Measurements from ENCODE around the gene CRTC1.

Gene CRTC1

DNA sequence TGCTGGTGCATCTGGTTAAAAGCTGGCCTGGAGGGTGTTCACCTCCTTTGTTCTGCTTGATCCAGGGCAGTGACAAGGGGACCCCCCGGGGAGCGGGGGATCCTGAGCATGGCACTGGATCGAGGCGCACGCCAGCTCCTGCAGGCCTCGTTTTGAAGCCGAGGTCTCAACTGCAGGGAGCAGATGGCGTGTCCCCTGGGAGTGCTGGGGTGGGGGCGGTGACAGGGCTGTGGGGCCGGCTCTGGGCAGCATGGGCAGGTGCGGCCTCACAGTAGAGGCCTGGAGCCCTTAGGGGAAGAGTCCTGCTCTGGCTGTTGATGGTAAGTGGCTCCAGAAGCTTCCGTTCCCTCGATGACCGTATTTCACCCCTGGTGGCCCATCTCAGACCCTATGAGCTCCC, 51.8 kb downstream of the CRTC1 start:
- DNase-seq (ENCODE audit: low spot score) = no peak
- no peak for TF ChIP-seq CTCF (IDR thresholded peaks at IDR 0.05; ENCODE audit: extremely low read depth, missing control alignments)

- DNase-seq (ENCODE audit: low spot score) = no peak
- TF ChIP-seq CTCF (IDR thresholded peaks at IDR 0.05; ENCODE audit: extremely low read depth, missing control alignments) = no peak
Observed at GRCh38 chr19:18735752-18736151, 52.3 kb downstream of the CRTC1 start.

GRCh38 chr19:18736415-18737336, 53.2 kb downstream of the CRTC1 start:
- no peak for TF ChIP-seq CTCF (IDR thresholded peaks at IDR 0.05; ENCODE audit: extremely low read depth, missing control alignments)
- no peak for DNase-seq (ENCODE audit: low spot score)

DNA sequence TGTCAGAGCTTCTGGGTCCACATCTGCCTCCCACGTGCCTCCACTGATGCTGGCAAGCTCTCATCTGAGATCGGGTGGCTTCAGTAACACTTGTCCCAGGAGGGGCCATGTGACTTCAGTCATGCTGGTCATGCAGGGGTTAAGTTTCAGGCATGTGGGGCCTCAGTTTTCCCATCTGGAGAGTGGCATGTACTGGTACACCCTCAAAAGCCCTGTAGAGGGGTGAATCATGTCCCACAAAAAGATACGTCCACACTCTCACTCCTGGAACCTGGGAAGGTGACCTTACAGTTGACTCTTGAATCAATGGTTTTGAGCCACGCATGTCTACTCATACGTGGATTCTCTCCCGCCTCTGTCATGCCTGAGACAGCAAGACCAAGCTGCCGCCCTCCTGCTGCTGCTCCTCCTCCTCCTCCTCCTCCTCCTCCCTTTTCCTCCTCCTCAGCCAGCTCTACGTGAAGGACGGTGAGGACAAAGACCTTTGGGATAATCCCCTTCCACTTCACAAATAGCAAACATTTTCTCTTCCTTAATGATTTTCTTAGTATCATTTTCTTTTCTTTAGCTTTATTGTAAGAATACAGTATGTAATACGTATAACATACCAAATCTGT, 54.0 kb downstream of the CRTC1 start:
- TF ChIP-seq CTCF (IDR thresholded peaks at IDR 0.05; ENCODE audit: extremely low read depth, missing control alignments) = no peak
- no peak for DNase-seq (ENCODE audit: low spot score)

GRCh38 chr19:18737954-18738351, 54.5 kb downstream of the CRTC1 start:
- TF ChIP-seq CTCF (IDR thresholded peaks at IDR 0.05; ENCODE audit: extremely low read depth, missing control alignments) = no peak
- DNase-seq (ENCODE audit: low spot score) = no peak

DNA sequence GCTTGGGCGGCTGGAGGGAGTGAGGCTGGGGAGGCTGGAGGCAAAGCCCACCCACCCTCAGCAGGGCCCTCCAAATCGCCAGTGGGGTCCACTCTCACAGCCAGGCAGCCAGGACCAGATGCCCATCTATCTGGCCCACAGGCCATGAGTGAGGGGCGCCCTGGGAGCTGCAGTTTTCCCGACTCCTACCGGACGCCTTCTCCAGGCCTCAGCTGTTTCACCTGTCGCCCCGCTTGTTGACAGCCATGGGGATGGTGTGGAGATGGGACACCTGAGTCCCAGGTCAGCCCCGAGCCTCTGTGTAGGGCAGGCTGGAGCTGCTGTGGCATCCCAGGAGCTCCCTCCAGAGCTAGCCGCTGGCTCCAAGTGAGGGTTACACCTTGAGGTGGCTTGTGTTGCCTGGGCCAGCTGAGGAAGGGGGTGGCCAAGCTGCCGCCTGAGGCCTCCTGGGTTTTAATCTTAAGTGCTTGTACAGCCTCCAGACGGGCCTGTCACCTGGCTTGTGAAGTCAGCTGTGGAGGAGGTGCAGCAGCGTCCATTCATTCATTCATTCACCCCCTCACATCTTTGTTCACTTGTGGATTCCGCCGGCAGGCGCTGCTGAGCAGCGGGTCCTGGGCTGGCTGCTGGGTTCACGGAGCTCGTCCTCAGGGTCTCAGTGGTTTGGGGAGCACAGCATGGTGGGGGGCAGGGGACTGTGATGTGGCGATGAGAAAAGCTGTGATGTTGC, 55.6 kb downstream of the CRTC1 start:
- no peak for DNase-seq (ENCODE audit: low spot score)

More for the DNA sequence above, 55.6 kb downstream of the CRTC1 start:
- no peak for TF ChIP-seq CTCF (IDR thresholded peaks at IDR 0.05; ENCODE audit: extremely low read depth, missing control alignments)

Data from GM20000 (cell line).